Measurements from ENCODE around the gene PIM3.

DNA sequence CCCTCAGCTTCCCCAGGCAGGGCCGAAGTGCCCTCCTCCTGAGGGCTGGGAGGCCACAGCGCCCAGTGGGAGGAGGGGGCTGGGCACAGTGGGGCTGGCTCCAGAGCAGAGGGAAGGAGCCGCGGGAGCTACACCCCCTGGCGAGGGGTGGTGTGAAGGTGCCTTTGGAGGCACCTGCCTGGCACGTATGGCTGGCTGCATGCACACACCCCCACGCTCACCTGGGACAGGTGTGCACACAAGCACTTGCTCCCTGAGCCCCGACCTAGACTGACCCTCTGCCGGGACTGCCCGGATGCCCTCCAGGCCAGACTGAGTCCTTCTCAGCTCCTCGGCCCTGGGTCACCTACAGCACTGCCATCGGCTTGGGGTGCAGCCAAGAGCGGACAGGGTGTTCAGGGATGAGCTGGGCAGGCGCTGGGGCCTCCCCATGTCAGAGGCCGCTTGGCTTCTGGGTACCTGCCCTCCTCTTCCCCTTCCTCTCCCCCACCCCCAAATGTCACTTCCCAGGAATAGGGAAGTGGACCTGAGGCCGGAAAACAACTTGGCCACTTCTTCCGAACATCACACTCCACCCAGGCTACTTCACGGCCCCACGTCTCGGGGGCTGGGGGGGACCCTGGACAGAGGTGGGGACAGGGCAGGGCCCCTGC, 7.4 kb upstream of the PIM3 start:
- TF ChIP-seq POLR2A (IDR thresholded peaks at IDR 0.05): no peak
- TF ChIP-seq, protein P1, sequence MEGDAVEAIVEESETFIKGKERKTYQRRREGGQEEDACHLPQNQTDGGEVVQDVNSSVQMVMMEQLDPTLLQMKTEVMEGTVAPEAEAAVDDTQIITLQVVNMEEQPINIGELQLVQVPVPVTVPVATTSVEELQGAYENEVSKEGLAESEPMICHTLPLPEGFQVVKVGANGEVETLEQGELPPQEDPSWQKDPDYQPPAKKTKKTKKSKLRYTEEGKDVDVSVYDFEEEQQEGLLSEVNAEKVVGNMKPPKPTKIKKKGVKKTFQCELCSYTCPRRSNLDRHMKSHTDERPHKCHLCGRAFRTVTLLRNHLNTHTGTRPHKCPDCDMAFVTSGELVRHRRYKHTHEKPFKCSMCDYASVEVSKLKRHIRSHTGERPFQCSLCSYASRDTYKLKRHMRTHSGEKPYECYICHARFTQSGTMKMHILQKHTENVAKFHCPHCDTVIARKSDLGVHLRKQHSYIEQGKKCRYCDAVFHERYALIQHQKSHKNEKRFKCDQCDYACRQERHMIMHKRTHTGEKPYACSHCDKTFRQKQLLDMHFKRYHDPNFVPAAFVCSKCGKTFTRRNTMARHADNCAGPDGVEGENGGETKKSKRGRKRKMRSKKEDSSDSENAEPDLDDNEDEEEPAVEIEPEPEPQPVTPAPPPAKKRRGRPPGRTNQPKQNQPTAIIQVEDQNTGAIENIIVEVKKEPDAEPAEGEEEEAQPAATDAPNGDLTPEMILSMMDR (IDR thresholded peaks at IDR 0.05): no peak

Measured in suprapubic skin (tissue), 3 donors.